Dendritic cell treated with granulocyte-macrophage colony-stimulating factor and Interleukin-4, amounts not matched to agents 40 ng/mL and 50 ng/mL, for 4 days (primary cell): Measurements from ENCODE around the gene C20orf144.
A peak's percentile ranks its signal among the peaks of the same experiment; 100 is the strongest.

Experiments used
- H3K27ac Mint-ChIP-seq: one replicate; pipeline ENCODE4 v1.8.0; 2022; ENCODE audit warnings: mild to moderate bottlenecking, mixed read lengths
- H3K27me3 Mint-ChIP-seq: one replicate; pipeline ENCODE4 v1.8.0; 2022; ENCODE audit warnings: mild to moderate bottlenecking, mixed read lengths
- H3K36me3 Mint-ChIP-seq: one replicate; pipeline ENCODE4 v1.8.0; 2022; ENCODE audit warnings: low read depth, mixed read lengths
- H3K4me1 Mint-ChIP-seq: one replicate; pipeline ENCODE4 v1.8.0; 2022; ENCODE audit warnings: low read depth, mixed read lengths
- H3K4me3 Mint-ChIP-seq: one replicate; pipeline ENCODE4 v1.8.0; 2022; ENCODE audit warnings: mild to moderate bottlenecking, moderate library complexity, mixed read lengths
- H3K9me3 Mint-ChIP-seq: one replicate; pipeline ENCODE4 v1.8.0; 2022; ENCODE audit warnings: mixed read lengths
- intact Hi-C: fragments of 100-400 bp; cut with micrococcal nuclease; formaldehyde crosslinking; loops from one replicate; pipeline ENCODE4 v1.15.0; 2022

Gene C20orf144

DNA sequence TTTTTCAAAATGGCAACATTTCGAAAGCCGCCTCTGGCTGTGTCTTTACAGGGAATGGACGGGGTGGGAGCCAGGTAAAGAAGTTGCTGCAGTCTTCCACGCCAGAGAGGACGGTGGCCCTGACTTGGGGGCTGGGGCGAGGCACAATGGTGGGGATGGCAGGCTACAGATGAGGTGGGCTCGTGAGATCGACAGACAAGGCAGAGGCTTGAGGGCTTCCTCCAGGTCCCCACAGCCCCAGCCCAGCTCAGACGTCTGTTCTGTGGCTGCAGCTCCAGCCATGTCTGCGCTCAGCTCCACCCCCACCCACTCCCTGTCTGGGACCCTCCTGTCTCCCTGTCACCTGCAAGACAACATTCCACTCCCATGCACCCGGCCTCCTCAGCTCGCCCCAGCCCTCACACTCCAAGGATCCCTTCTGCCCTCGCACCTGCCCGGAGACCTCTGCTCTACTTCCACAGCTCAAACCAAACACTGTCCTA, 7.4 kb upstream of the C20orf144 start:
- H3K9me3 Mint-ChIP-seq, result no peaks in the 10 kb centered on the region
- intact Hi-C loops, result no loop called here
- no peak overlapping the region for H3K4me3 Mint-ChIP-seq
- H3K4me1 Mint-ChIP-seq, result peaks cover 8% of the 10 kb centered on the region
- H3K27ac Mint-ChIP-seq, result no peak overlapping the region
- H3K27me3 Mint-ChIP-seq, result peaks cover 2% of the 10 kb centered on the region
- H3K36me3 Mint-ChIP-seq, result peaks cover 28% of the 10 kb centered on the region

DNA sequence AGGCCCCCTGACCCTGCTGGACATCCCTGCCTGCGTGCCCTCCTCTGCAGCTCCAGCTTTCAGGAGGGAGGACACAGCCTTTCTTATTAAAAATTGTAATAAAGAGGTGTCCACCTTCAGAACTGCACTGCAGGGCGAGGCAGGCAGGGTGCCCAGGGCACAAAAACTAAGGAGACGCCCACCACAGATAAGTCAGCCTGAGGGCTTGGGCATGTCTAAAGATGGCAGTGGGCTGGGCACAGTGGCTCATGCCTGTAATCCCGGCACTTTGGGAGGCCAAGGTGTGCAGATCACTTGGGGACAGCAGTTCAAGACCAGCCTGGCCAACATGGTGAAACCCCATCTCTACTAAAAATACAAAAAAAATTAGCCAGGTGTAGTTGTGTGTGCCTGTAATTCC, 7.0 kb upstream of the C20orf144 start:
- Mint-ChIP-seq H3K27ac (no peak overlapping the region), H3K36me3 (peaks cover 33% of the 10 kb centered on the region), H3K9me3 (no peaks in the 10 kb centered on the region), H3K4me1 (peaks cover 8% of the 10 kb centered on the region), H3K27me3 (peaks cover 2% of the 10 kb centered on the region), H3K4me3 (no peak overlapping the region)
- intact Hi-C loops, result no loop called here

DNA sequence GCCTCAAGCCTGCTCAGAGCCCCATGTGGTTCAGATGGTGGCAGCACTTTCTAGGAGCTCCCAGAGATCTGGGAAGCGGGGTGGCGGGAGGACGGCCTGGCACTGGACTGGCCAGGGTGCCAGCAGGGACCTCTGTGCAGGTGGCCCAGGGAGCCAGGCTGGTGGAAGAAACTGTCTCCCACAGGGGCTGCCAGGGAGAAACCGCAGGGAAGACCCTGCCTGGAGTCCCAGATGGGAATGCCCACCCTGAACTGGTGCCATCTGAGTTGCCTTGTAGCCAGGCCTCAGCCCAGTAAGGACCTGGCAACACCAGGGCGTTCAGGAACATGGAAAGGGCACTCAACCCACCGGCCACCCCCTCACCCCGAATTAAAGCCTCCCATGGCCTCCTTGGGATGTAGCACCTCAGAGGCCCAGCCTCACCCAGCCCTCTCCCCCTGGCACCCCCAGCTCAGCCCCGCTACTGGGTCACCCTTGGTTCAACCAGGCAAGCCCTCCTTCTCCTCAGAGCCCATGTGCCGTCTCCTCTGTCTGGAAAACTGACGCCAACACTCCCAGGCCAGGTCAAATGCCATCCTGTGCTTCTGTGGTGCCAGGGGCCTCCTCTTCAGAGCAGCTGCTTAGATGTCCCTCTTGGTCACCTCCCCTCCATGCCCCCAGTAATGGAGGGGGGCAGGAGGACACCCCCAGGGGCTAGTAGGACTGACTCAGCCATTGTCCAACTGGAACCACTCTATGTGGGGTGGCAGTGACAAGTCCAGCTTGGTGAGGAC, 5.9 kb upstream of the C20orf144 start:
- Mint-ChIP-seq H3K9me3 (no peaks in the 10 kb centered on the region), H3K27me3 (peaks cover 2% of the 10 kb centered on the region), H3K4me1 (peaks cover 8% of the 10 kb centered on the region), H3K27ac (no peak overlapping the region), H3K4me3 (no peak overlapping the region), H3K36me3 (peaks cover 34% of the 10 kb centered on the region)
- intact Hi-C loops, result no loop called here

- H3K4me1 Mint-ChIP-seq, result peaks cover 8% of the 10 kb centered on the region
- no peak overlapping the region for H3K27ac Mint-ChIP-seq
- no peak overlapping the region for H3K4me3 Mint-ChIP-seq
- peaks cover 2% of the 10 kb centered on the region for H3K27me3 Mint-ChIP-seq
- intact Hi-C loops, result no loop called here
- H3K9me3 Mint-ChIP-seq, result no peaks in the 10 kb centered on the region
- peaks cover 34% of the 10 kb centered on the region for H3K36me3 Mint-ChIP-seq
These were observed 5.1 kb upstream of the C20orf144 start for GRCh38 chr20:33656783-33657703.

DNA sequence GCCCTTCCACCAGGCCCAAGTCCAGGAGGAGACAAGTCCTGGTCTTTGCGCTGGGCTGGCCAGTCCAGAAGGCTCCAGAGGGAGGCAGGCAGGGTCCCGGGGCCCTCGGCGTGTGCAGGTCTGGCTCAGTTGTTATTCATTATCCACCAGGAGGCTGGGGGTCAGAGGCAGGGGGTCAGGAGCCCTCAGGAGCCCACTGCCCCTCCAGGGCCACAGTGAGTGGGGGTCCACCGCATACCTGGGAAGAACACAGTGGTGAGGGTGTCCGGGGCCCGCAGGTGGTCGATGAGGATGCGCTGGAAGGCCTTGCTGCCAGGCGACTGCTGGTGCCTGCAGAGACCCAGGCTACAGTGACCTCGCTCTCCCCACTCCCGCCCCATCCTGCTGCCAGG, 4.4 kb upstream of the C20orf144 start:
- intact Hi-C loops, result no loop called here
- Mint-ChIP-seq H3K27ac (no peak overlapping the region), H3K4me1 (peaks cover 11% of the 10 kb centered on the region), H3K9me3 (no peaks in the 10 kb centered on the region), H3K36me3 (peaks cover 34% of the 10 kb centered on the region), H3K27me3 (peaks cover 2% of the 10 kb centered on the region), H3K4me3 (no peak overlapping the region)

DNA sequence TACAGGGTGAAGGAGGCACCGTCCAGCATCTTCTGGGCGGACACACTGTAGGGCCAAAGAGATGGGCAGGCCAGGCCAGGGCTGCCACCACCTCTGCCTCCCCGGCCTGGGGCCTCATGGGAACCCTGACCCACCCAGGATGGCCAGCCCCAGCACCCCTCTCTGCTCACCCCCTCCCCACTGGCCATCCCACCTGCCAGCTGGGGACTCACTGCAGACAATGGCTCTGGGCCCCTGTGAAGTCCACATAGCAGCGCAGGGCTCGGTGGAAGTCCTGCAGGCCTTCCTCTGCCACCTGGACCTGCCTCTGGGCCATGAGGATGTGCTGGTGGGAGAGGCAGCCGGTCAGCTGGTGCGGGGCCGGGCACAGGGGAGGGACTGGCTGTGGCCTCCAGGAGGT, 3.6 kb upstream of the C20orf144 start:
- peaks cover 10% of the 10 kb centered on the region for H3K4me1 Mint-ChIP-seq
- H3K27me3 Mint-ChIP-seq, result peaks cover 2% of the 10 kb centered on the region
- peaks cover 34% of the 10 kb centered on the region for H3K36me3 Mint-ChIP-seq
- intact Hi-C loops, result no loop called here
- H3K4me3 Mint-ChIP-seq, result no peak overlapping the region
- H3K27ac Mint-ChIP-seq, result no peak overlapping the region
- H3K9me3 Mint-ChIP-seq, result no peaks in the 10 kb centered on the region

- no peaks in the 10 kb centered on the region for H3K9me3 Mint-ChIP-seq
- intact Hi-C loops, result no loop called here
- peaks cover 12% of the 10 kb centered on the region for H3K4me1 Mint-ChIP-seq
- peaks cover 34% of the 10 kb centered on the region for H3K36me3 Mint-ChIP-seq
- no peak overlapping the region for H3K4me3 Mint-ChIP-seq
- no peak overlapping the region for H3K27ac Mint-ChIP-seq
- peaks cover 2% of the 10 kb centered on the region for H3K27me3 Mint-ChIP-seq
These were observed 3.2 kb upstream of the C20orf144 start for GRCh38 chr20:33658929-33659328.

DNA sequence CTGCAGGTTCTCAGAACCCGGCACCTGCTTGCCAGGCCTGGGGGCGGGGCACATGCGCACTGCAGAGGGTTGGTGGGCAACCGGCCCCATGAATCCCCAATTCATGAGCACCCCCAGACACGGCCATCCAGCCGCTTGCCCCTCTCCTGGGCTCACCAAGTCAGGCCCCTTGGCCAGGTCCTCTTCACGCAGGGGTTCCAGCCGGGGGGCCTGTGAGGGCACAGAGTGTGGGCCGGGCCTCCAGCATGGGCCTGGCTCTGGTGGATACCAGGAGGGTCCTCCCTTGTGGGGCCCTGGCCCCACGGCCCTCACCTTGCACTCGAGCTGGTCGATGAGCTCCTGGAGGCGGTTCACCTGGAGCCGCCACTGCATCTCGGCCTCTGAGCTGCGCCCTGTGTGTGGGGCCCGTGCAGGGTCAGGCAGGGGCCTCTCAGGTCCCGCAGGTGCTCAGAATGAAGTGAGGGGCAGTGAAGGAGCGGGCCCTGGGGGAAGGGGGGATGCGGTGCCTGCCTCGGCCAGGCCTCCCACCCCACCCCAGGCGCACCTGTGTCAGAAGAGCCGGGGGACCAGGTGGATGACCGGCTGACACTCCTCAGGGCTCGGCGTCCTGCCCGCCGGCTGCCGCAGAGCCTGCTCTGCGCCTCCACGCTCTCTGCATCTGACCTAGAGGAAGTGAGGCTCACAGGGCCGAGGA, 2.6 kb upstream of the C20orf144 start:
- H3K27me3 Mint-ChIP-seq, result peaks cover 2% of the 10 kb centered on the region
- H3K4me1 Mint-ChIP-seq, result peaks cover 17% of the 10 kb centered on the region
- intact Hi-C loops, result loop anchor here (5.0 to 10.0 kb wide), 3 partner anchors 105 to 335 kb away; partner anchors contain the start of genes CDK5RAP1 and RALY
- H3K36me3 Mint-ChIP-seq, result peaks cover 34% of the 10 kb centered on the region
- no peak overlapping the region for H3K4me3 Mint-ChIP-seq
- no peak overlapping the region for H3K27ac Mint-ChIP-seq
- no peaks in the 10 kb centered on the region for H3K9me3 Mint-ChIP-seq

DNA sequence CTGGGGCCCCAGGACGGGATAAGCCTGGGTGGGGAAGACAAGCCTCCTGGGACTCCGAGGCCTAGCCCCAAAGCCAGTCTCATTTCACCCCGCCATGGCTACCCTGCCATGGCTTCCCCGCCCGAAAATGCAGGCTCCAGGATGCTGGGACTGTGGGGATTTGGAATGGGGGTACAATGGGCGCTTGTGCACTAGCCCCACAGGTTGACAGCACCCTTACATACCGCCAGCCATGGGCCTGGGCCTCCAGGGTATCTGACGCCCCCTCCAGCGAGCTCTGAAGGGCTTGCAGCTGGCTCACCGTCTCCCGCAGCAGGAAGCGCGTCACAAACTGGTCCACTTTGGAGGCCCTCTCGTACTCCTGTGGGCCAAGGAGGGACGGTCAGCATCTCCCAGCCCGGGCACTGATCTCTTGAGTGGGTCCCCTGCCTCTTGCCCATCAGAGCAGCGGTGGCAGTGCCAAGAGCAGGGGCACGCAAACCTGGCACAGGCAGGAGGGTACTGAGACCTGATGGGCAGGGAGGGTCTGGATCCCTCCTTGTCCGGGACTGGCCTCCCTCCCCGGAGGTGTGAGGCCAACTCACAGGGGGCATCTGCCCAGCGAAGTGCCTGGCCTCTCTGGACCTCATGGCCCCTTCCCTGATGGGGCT, 2.0 kb upstream of the C20orf144 start:
- H3K36me3 Mint-ChIP-seq, result peaks cover 34% of the 10 kb centered on the region
- H3K27me3 Mint-ChIP-seq, result no peaks in the 10 kb centered on the region
- no peaks in the 10 kb centered on the region for H3K9me3 Mint-ChIP-seq
- H3K4me1 Mint-ChIP-seq, result peaks cover 24% of the 10 kb centered on the region
- no peak overlapping the region for H3K27ac Mint-ChIP-seq
- no peak overlapping the region for H3K4me3 Mint-ChIP-seq
- intact Hi-C loops, result loop anchor here (5.0 to 10.0 kb wide), 3 partner anchors 105 to 335 kb away; partner anchors contain the start of genes CDK5RAP1 and RALY

DNA sequence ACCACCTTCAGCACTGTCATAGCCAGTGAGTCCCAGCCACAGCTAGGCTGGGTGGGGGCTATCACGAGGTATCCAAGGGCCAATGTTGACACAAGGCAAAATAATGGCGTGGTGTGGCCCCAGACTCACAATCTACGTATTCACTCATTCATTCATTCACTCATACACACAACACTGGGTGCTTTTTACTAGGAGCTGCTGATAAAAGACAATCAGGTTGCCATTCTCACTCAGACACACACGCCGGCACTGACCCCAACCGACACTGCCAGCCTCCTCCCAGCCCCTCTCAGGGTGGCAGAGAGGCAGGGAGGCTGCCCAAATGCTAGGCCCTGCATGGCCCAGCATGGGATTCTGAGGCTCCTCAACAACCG, 1.5 kb upstream of the C20orf144 start:
- Mint-ChIP-seq H3K36me3 (peaks cover 34% of the 10 kb centered on the region), H3K9me3 (no peaks in the 10 kb centered on the region), H3K27me3 (no peaks in the 10 kb centered on the region), H3K27ac (no peak overlapping the region), H3K4me1 (peaks cover 28% of the 10 kb centered on the region), H3K4me3 (no peak overlapping the region)
- intact Hi-C loops, result loop anchor here (5.0 to 10.0 kb wide), 3 partner anchors 106 to 334 kb away; partner anchors contain the start of genes CDK5RAP1 and RALY

DNA sequence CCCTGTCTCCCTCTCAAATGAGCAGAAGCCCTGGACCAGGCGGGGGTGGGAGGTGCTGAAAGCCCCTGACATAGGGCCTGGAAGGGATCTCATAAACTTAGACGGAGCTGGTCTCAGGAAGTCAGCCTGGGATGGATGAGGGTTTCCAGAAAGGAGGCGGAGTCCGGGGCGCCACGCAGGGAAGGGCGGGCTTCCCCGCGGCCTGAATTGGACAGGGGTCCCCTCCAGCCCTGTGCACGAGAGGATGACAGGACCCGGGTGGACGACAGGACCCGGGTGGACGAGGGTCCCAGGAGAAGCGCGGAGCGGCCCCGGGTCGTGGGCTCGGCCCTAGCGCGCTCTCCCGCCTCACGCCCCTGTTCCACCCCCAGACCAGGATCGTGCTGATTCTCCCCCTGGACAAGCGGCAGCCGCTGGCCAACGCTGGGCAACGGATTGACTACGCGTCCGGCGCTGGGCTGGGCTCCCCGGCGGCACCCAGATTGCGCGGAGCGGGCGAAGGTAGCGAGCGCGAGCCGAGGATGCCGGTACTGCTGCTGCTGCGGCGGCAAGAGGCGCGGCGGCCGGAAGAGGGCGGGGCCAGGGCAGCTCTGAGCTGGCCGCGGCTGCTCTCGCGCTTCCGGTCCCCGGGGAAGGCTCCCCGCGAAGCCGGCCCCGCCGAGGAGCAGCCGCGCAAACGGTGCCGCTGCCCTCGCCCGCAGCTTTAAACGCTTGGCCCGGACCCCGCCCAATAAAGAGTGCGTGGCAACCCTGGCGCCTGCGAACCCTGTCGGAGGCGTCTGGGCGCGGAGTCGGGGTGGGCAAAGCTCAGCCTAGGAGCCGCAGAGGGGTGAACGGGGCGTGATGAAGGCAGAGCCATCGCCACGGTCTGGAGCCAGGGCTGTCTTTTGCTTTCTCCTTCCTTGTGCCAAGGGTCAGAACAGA, 1.3 kb downstream of the C20orf144 start:
- Mint-ChIP-seq H3K9me3 (no peaks in the 10 kb centered on the region), H3K36me3 (peaks cover 19% of the 10 kb centered on the region), H3K4me3 (peak overlapping the region; percentile 87), H3K27me3 (no peaks in the 10 kb centered on the region), H3K4me1 (peaks cover 50% of the 10 kb centered on the region), H3K27ac (peak overlapping the region; percentile 83)
- intact Hi-C loops, result loop anchor here (5.0 to 10.0 kb wide), 3 partner anchors 109 to 331 kb away; partner anchors contain the start of genes CDK5RAP1 and RALY

- H3K4me1 Mint-ChIP-seq, result peaks cover 51% of the 10 kb centered on the region
- H3K27me3 Mint-ChIP-seq, result no peaks in the 10 kb centered on the region
- no peaks in the 10 kb centered on the region for H3K9me3 Mint-ChIP-seq
- peak overlapping the region; percentile 83 for H3K27ac Mint-ChIP-seq
- peaks cover 11% of the 10 kb centered on the region for H3K36me3 Mint-ChIP-seq
- peak overlapping the region; percentile 87 for H3K4me3 Mint-ChIP-seq
- intact Hi-C loops, result loop anchor here (5.0 to 10.0 kb wide), 3 partner anchors 109 to 331 kb away; partner anchors contain the start of genes CDK5RAP1 and RALY
These were observed 2.1 kb downstream of the C20orf144 start for GRCh38 chr20:33664085-33664761.
